Measurements from ENCODE around the gene IER5.
"Not testable (repeated sequence)": the region's sequence is repeated elsewhere in the genome, so short reads cannot be mapped to it uniquely, and the experiment has no call there.

The IER5 gene

GRCh38 chr1:181110013-181110412 is 21.5 kb downstream of the IER5 start:
- no peak for TF ChIP-seq CTCF (IDR thresholded peaks at IDR 0.05; ENCODE audit: extremely low read depth, missing control alignments)
- no peak for DNase-seq (ENCODE audit: low spot score)

- TF ChIP-seq CTCF (IDR thresholded peaks at IDR 0.05; ENCODE audit: extremely low read depth, missing control alignments): no peak
These were observed 23.1 kb downstream of the IER5 start for GRCh38 chr1:181111559-181111958.

GRCh38 chr1:181112071-181112929 is 23.8 kb downstream of the IER5 start:
- TF ChIP-seq CTCF (IDR thresholded peaks at IDR 0.05; ENCODE audit: extremely low read depth, missing control alignments): no peak
- DNase-seq (ENCODE audit: low spot score): no peak

More at GRCh38 chr1:181111559-181111958, 23.1 kb downstream of the IER5 start:
- no peak for DNase-seq (ENCODE audit: low spot score)

GRCh38 chr1:181113059-181113641 is 24.6 kb downstream of the IER5 start:
- DNase-seq (ENCODE audit: low spot score): no peak
- TF ChIP-seq CTCF (IDR thresholded peaks at IDR 0.05; ENCODE audit: extremely low read depth, missing control alignments): no peak

GRCh38 chr1:181114574-181115367 is 26.3 kb downstream of the IER5 start:
- DNase-seq (ENCODE audit: low spot score): no peak
- no peak for TF ChIP-seq CTCF (IDR thresholded peaks at IDR 0.05; ENCODE audit: extremely low read depth, missing control alignments)

GRCh38 chr1:181115368-181115684 is 26.8 kb downstream of the IER5 start:
- no peak for TF ChIP-seq CTCF (IDR thresholded peaks at IDR 0.05; ENCODE audit: extremely low read depth, missing control alignments)
- DNase-seq (ENCODE audit: low spot score): no peak

GRCh38 chr1:181115971-181116370 is 27.5 kb downstream of the IER5 start:
- not testable (repeated sequence) for DNase-seq (ENCODE audit: low spot score)
